Liver (tissue), 9 donors: Measurements from ENCODE around the gene CREBL2. TPM values are rescaled to one million over a fixed set of nuclear protein-coding genes. Genes with fewer than 3 reads are reported as not detected.

Experiments
- DNase-seq: peaks from one replicate; pipeline ENCODE4 v3.0.0-alpha.2; 2017; ENCODE audit warnings: low spot score
- H3K27ac ChIP-seq, 2 donors: one replicate each; pipeline ENCODE4 v1.7.0; 2013; ENCODE audit warnings: inconsistent platforms in 2 of 2, low read length in 2 of 2, control low read depth in 1 of 2, low read depth in 1 of 2, mild to moderate bottlenecking in 1 of 2
- H3K27me3 ChIP-seq, 4 donors: one replicate each; pipeline versions ENCODE4 v1.6.1 to v1.7.0; 2013; ENCODE audit warnings: low read length in 3 of 4, inconsistent platforms in 1 of 4, mild to moderate bottlenecking in 1 of 4, moderate library complexity in 1 of 4; ENCODE audit not compliant: control insufficient read depth in 4 of 4, insufficient read depth in 4 of 4
- H3K36me3 ChIP-seq, 4 donors: one replicate each; pipeline versions ENCODE4 v1.6.1 to v1.7.0; 2013; ENCODE audit warnings: low read length in 3 of 4, mild to moderate bottlenecking in 3 of 4, low read depth in 1 of 4, moderate library complexity in 1 of 4; ENCODE audit not compliant: control insufficient read depth in 4 of 4, insufficient read depth in 3 of 4
- H3K4me1 ChIP-seq, 4 donors: one replicate each; pipeline versions ENCODE4 v1.6.1 to v1.7.0; 2013; ENCODE audit warnings: low read length in 3 of 4, mild to moderate bottlenecking in 3 of 4, moderate library complexity in 1 of 4; ENCODE audit not compliant: control insufficient read depth in 4 of 4, insufficient read depth in 4 of 4
- H3K4me3 ChIP-seq, 3 donors: one replicate each; pipeline versions ENCODE4 v1.6.1 to v1.7.0; 2013; ENCODE audit warnings: low read length in 3 of 3, control low read depth in 1 of 3, low read depth in 1 of 3, mild to moderate bottlenecking in 1 of 3
- H3K9ac ChIP-seq, 2 donors: one replicate each; pipeline ENCODE4 v1.7.0; 2013; ENCODE audit warnings: low read length in 2 of 2, mild to moderate bottlenecking in 2 of 2, moderate library complexity in 2 of 2, control low read depth in 1 of 2, low read depth in 1 of 2
- H3K9me3 ChIP-seq, 4 donors: one replicate each; pipeline versions ENCODE4 v1.6.1 to v1.7.0; 2013; ENCODE audit warnings: low read length in 3 of 4; ENCODE audit not compliant: control insufficient read depth in 4 of 4
- ATF3 ChIP-seq: IDR thresholded peaks from 2 replicates; pipeline ENCODE4 v1.6.1; 2016; ENCODE audit warnings: antibody characterized with exemption
- CTCF ChIP-seq: fragments of 150-350 bp; IDR thresholded peaks from 2 replicates; pipeline ENCODE4 v1.5.1; 2017; ENCODE audit warnings: improper control_type of control experiment, low read depth, low read length; ENCODE audit not compliant: missing input control
- EGR1 ChIP-seq, 2 donors: IDR thresholded peaks; 2 replicates each; pipeline ENCODE4 v1.6.1; 2016 to 2018; ENCODE audit warnings: antibody characterized with exemption in 2 of 2, low read depth in 2 of 2
- FOXA1 ChIP-seq: IDR thresholded peaks from 2 replicates; pipeline ENCODE4 v1.6.1; 2016; ENCODE audit warnings: antibody characterized with exemption
- FOXA2 ChIP-seq: IDR thresholded peaks from 2 replicates; pipeline ENCODE4 v1.6.1; 2016; ENCODE audit warnings: antibody characterized with exemption
- GABPA ChIP-seq, 2 donors: IDR thresholded peaks in 1 of 2; conservative IDR thresholded peaks in 1 of 2; 2 replicates each; pipeline ENCODE4 v1.6.1; 2016; ENCODE audit warnings: antibody characterized with exemption in 2 of 2, mild to moderate bottlenecking in 1 of 2, moderate library complexity in 1 of 2
- HNF4A ChIP-seq, 2 donors: conservative IDR thresholded peaks; 2 replicates each; pipeline ENCODE4 v1.6.1; 2016; ENCODE audit warnings: antibody characterized with exemption in 2 of 2, mild to moderate bottlenecking in 2 of 2
- HNF4G ChIP-seq: IDR thresholded peaks from 2 replicates; pipeline ENCODE4 v1.6.1; 2016; ENCODE audit warnings: antibody characterized with exemption
- JUND ChIP-seq, 2 donors: IDR thresholded peaks; 2 replicates each; pipeline ENCODE4 v1.6.1; 2016; ENCODE audit warnings: antibody characterized with exemption in 2 of 2
- MAX ChIP-seq: IDR thresholded peaks from 2 replicates; pipeline ENCODE4 v1.6.1; 2016; ENCODE audit warnings: antibody characterized with exemption
- NR2F2 ChIP-seq: IDR thresholded peaks from 2 replicates; pipeline ENCODE4 v1.6.1; 2016; ENCODE audit warnings: antibody characterized with exemption
- RAD21 ChIP-seq, 2 donors: IDR thresholded peaks; 2 replicates each; pipeline ENCODE4 v1.6.1; 2016; ENCODE audit warnings: antibody characterized with exemption in 2 of 2, mild to moderate bottlenecking in 2 of 2
- REST ChIP-seq: IDR thresholded peaks from 2 replicates; pipeline ENCODE4 v1.6.1; 2016; ENCODE audit warnings: antibody characterized with exemption, mild to moderate bottlenecking
- RXRA ChIP-seq, 2 donors: IDR thresholded peaks; 2 replicates each; pipeline ENCODE4 v1.6.1; 2017 to 2018; ENCODE audit warnings: antibody characterized with exemption in 2 of 2, mild to moderate bottlenecking in 1 of 2
- SP1 ChIP-seq: IDR thresholded peaks from 2 replicates; pipeline ENCODE4 v1.6.1; 2018; ENCODE audit warnings: antibody characterized with exemption, mild to moderate bottlenecking
- TAF1 ChIP-seq: conservative IDR thresholded peaks from 2 replicates; pipeline ENCODE4 v1.6.1; 2016; ENCODE audit warnings: antibody characterized with exemption, mild to moderate bottlenecking
- YY1 ChIP-seq: IDR thresholded peaks from 2 replicates; pipeline ENCODE4 v1.6.1; 2016; ENCODE audit warnings: antibody characterized with exemption, mild to moderate bottlenecking
- ZBTB33 ChIP-seq: IDR thresholded peaks from 2 replicates; pipeline ENCODE4 v1.6.1; 2016; ENCODE audit warnings: antibody characterized with exemption
- WGBS: extraction: QIAGEN DNeasy Blood & Tissue Kit; methylation state at CpG from one replicate; pipeline ENCODE4 v1.1.7; 2013; 5-methylcytosine and 5-hydroxymethylcytosine counted together
- polyA plus RNA-seq, 2 donors: library from polyadenylated mRNA; stranded (reverse) in 1 of 2; unstranded in 1 of 2; fragments of 200-250 nt in 1 of 2; fragments of >200 nt in 1 of 2; fragmentation: Nextera tagmentation in 1 of 2; extraction: Ambion mirVana in 1 of 2; gene quantifications; one replicate each; pipeline versions ENCODE4 v1.2.1 to v1.2.3, GENCODE V29; 2013 to 2015
- total RNA-seq, 2 donors: library from RNA; depleted of rRNA; stranded (reverse); fragments of >200 nt; gene quantifications; one replicate each; pipeline ENCODE4 v1.2.3, GENCODE V29; 2014
- donor health status: healthy.
- donor health status: healthy.
- donor health status: healthy.
- donor health status: healthy.
- donor health status: healthy.

Gene CREBL2
- total and polyA plus RNA-seq, 4 donors, result 14.6 to 27.4 (median 19.0) TPM

GRCh38 chr12:12673296-12673695 is 61.6 kb downstream of the CREBL2 start:
- 88% methylated on average over 3 of the region's 3 CpGs for WGBS
- DNase-seq, result no peak
- H3K4me3 ChIP-seq, result no peak overlapping the region

GRCh38 chr12:12676605-12677004 is 64.9 kb downstream of the CREBL2 start:
- DNase-seq, result no peak
- H3K4me1 ChIP-seq, result no peaks in the 10 kb centered on the region
- TF ChIP-seq RAD21 (IDR thresholded peaks at IDR 0.05), result no peak
- TF ChIP-seq TAF1, result no peak
- TF ChIP-seq REST, result no peak
- no peak for TF ChIP-seq YY1
- TF ChIP-seq EGR1 (IDR thresholded peaks at IDR 0.05; ENCODE audit: low read depth in 2 of 2), result no peak
- TF ChIP-seq JUND (IDR thresholded peaks at IDR 0.05), result no peak
- no peak for TF ChIP-seq MAX
- TF ChIP-seq HNF4A (conservative IDR thresholded peaks at IDR 0.05), result no peak
- no peak for TF ChIP-seq ATF3
- no peak for TF ChIP-seq NR2F2
- TF ChIP-seq RXRA (IDR thresholded peaks at IDR 0.05), result no peak
- TF ChIP-seq SP1, result no peak
- TF ChIP-seq HNF4G, result no peak
- TF ChIP-seq FOXA2, result no peak
- no peaks in the 10 kb centered on the region for H3K27me3 ChIP-seq
- no peak overlapping the region for H3K4me3 ChIP-seq
- 47% methylated on average over 3 of the region's 3 CpGs for WGBS
- no peak overlapping the region for H3K27ac ChIP-seq
- H3K9me3 ChIP-seq, result no peaks in the 10 kb centered on the region
- no peaks in the 10 kb centered on the region for H3K36me3 ChIP-seq
- H3K9ac ChIP-seq, result no peak overlapping the region

More at GRCh38 chr12:12673296-12673695, 61.6 kb downstream of the CREBL2 start:
- TF ChIP-seq RAD21 (IDR thresholded peaks at IDR 0.05), result no peak
- no peak for TF ChIP-seq GABPA (IDR thresholded peaks at IDR 0.05 in 1 of 2, conservative IDR thresholded peaks at IDR 0.05 in 1 of 2)
- TF ChIP-seq SP1, result no peak
- TF ChIP-seq HNF4A (conservative IDR thresholded peaks at IDR 0.05), result no peak
- H3K27ac ChIP-seq, result no peak overlapping the region
- H3K9me3 ChIP-seq, result no peaks in the 10 kb centered on the region
- H3K36me3 ChIP-seq, result no peaks in the 10 kb centered on the region
- H3K27me3 ChIP-seq, result no peaks in the 10 kb centered on the region
- no peaks in the 10 kb centered on the region for H3K4me1 ChIP-seq
- H3K9ac ChIP-seq, result no peak overlapping the region

GRCh38 chr12:12681061-12681765 is 69.5 kb downstream of the CREBL2 start:
- no peak overlapping the region for H3K4me3 ChIP-seq
- peaks cover 0 to 2% (median 0%) of the 10 kb centered on the region in 4 donors for H3K27me3 ChIP-seq
- H3K36me3 ChIP-seq, result no peaks in the 10 kb centered on the region
- no peak for DNase-seq
- H3K4me1 ChIP-seq, result peaks cover 0 to 5% (median 0%) of the 10 kb centered on the region in 4 donors
- no peak overlapping the region for H3K27ac ChIP-seq
- no peak overlapping the region for H3K9ac ChIP-seq
- 94% methylated on average over 5 of the region's 5 CpGs for WGBS
- H3K9me3 ChIP-seq, result no peaks in the 10 kb centered on the region
- TF ChIP-seq JUND (IDR thresholded peaks at IDR 0.05), result no peak
- TF ChIP-seq FOXA2, result no peak
- TF ChIP-seq CTCF, result no peak
- TF ChIP-seq GABPA (IDR thresholded peaks at IDR 0.05 in 1 of 2, conservative IDR thresholded peaks at IDR 0.05 in 1 of 2), result no peak
- no peak for TF ChIP-seq ZBTB33
- no peak for TF ChIP-seq RXRA (IDR thresholded peaks at IDR 0.05)
- no peak for TF ChIP-seq YY1
- TF ChIP-seq MAX, result no peak
- TF ChIP-seq FOXA1, result no peak
- no peak for TF ChIP-seq TAF1
- no peak for TF ChIP-seq HNF4A (conservative IDR thresholded peaks at IDR 0.05)
- TF ChIP-seq ATF3, result no peak
- TF ChIP-seq NR2F2, result no peak
- TF ChIP-seq EGR1 (IDR thresholded peaks at IDR 0.05; ENCODE audit: low read depth in 2 of 2), result no peak
- TF ChIP-seq RAD21 (IDR thresholded peaks at IDR 0.05), result no peak
- TF ChIP-seq SP1, result no peak
